22Rv1 (cell line): ENCODE results near the gene ITPR2.

ENCODE experiments used
- ZFX ChIP-seq: fragments of 450-650 bp; IDR thresholded peaks from 2 replicates; pipeline ENCODE4 v1.6.1; 2017; ENCODE audit warnings: antibody characterized with exemption, borderline replicate concordance
- TF ChIP-seq, protein P1 (sequence below): fragments of 450-650 bp; IDR thresholded peaks from 2 replicates; pipeline ENCODE4 v1.5.1; 2017; ENCODE audit warnings: mild to moderate bottlenecking

DNA sequence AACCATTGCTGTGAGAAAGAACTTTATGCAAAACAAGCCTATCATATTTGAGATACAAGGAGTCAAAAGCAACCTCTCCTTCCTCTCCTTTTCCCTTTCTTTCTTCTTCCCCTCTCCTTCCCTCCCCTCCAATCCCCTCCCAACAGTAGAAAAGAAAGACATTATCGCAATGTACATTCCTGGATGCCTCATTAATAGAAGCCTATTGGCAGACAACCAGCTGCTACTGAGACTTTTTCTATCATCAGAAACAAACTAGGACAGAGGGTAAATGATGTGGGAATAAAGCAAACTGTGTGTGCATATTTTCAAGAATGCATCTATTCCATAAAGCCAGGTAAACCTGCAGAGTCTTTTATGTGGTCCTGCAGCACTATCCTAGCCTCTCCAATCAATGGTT lies 237.2 kb downstream of the ITPR2 start:
- TF ChIP-seq, protein P1, sequence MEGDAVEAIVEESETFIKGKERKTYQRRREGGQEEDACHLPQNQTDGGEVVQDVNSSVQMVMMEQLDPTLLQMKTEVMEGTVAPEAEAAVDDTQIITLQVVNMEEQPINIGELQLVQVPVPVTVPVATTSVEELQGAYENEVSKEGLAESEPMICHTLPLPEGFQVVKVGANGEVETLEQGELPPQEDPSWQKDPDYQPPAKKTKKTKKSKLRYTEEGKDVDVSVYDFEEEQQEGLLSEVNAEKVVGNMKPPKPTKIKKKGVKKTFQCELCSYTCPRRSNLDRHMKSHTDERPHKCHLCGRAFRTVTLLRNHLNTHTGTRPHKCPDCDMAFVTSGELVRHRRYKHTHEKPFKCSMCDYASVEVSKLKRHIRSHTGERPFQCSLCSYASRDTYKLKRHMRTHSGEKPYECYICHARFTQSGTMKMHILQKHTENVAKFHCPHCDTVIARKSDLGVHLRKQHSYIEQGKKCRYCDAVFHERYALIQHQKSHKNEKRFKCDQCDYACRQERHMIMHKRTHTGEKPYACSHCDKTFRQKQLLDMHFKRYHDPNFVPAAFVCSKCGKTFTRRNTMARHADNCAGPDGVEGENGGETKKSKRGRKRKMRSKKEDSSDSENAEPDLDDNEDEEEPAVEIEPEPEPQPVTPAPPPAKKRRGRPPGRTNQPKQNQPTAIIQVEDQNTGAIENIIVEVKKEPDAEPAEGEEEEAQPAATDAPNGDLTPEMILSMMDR, result no peak
- no peak for TF ChIP-seq ZFX
